Measurements from ENCODE around the gene C10orf90.

The C10orf90 gene

DNA sequence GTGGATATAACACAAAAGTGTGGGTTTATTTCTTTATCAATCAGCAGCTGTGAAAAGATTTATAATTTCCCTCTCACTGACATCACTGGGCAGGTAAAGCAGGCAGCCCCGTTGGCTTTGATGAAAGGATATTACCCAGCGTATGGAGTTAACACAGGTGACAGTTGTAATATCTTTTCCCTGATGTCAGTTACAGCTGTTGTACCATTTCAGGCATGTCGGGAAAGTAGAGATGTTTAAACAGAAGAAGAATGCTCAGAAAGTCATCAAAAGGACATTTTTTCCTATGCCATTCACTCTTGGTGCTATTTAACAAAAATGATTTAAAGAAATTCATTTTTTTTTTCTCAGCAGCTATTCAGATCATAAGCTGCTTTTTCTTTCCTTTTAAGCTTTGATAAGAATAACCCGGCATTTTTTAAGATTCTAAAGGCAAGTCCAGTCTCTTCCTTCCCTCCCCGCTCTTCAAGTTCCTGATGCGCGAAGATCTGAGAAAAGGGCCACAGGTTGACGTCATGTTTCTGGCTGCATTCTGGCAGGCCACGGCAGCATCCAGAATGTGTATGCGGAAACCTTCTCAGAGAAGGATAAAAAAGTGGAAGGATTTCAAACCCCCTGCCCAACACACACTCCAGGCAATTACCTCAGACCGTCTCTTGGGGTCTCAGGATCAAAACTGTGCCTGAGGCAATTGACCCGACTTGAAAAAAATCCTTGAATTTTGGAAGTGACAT is 249.8 kb downstream of the C10orf90 start:
- no peak for DNase-seq

DNA sequence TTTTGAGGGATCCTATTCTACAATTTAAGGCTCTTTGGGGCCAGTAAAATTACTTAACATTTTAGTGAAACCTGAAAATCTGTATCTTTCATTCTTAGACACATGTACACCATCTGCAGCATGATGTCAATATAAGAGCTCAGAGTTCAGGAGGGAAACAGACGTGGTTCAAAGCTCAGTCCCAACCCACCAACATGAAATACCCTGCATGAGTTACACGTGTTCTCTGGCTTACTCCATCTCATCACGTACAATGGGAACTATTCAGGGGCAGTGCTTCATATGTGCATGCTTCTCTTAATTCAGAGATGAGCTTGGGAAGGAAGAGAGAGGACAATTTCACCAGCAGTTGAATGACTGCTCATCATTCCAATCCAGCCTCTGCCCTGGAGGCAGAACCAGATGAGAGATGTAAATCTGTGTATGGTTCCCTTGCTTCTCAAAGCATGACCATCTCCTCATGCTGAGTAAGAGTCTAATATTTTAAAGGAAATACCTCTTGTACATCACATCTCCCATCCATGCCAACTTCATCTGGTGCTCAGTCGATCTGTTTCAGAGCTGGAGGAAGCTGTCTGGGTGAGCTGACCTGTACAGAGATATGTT is 253.2 kb downstream of the C10orf90 start:
- no peak for DNase-seq

DNA sequence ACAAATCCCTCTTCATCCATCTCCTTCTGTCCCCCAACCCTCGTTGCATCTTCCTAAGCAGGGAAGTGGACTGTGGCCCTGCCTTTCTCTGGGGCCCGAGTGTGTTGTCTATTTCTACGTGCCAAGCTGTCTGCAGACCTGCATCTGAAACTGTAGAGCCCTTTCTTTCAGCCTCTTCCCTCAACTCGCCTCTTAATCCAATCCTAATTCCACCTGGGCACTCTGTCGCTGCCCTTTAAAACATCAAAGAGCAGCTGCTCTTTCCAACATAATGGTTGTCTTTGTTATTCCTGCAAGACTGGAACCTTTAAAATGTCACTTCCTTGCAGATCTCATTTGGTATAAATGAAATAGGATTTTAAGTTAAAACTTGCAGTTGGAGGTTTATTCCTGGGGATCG is 260.7 kb downstream of the C10orf90 start:
- DNase-seq, result no peak

DNA sequence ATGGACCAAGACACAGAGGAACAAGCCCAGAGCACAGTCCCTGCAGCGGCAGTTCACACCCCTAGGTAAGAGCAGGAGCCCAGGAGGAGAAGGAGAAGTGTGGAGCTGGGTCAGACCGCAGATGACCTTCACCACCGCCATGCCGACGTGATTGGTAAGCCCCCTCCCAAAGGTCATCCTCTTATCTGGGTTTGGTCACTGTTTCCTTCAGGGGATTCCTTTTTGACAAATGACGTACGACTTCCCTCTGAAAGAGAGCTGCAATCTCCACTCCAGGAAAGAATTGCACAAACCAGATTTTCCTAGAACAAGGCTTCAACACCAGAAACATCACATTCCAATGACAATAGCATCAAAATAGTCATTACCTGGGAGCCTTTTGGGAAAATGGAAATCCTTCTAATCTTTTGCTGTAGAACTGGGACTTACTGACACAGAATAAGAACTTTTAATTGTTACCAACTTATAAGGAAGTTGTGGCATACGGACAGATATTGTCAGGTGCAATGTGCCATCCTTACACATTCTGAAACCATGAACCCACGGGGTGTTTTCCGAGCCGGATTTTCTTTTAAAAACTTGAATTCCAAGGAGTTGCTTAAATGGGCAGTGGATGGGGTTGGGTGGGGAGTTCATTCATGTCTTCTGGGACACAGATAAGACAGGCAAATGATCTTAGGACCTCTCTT is 261.4 kb downstream of the C10orf90 start:
- DNase-seq, result no peak

DNA sequence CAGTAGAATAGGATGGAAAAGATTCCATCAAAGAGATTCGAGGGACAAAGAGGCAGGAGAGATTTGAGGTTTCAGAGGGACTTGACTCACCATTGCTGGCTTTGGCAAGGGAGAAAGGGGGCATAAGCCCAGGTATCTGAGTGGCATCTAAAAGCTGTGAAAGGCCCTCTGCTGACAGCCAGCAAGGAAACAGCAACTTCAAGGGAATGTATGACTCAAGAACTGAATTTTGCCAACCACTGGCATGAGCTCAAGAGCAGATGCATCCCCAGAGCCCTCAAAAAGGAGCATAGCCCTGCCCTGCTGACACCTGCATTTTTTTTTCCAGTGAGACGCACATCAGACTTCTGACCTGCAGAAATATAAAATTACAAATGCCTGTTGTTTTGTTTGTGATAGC is 262.7 kb downstream of the C10orf90 start:
- no peak for DNase-seq

DNA sequence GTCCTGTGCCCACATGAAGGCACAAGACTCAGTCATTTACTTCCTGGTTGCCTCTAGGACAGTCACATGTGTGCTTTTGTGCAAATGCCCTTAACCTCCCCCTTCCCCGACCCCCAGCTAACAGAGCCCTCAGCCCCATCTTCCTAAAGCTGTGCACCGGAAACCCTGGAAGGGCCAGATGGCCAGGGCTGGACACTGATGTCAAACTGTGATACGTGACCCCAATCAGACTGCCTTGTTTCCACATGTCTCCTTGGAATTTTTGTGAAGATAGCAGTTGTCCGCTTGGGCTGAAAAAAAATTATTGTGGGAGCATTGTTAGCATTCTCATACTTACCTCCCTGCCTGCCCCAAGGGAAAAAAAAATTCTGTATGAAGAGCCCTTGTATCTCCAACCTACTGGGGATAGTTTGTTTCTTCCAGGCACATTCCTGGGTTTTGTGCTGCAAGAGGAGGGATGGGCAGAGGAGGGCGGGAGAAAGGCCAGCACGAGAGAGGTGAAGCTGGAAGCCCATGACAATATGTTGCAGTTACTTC is 265.2 kb downstream of the C10orf90 start:
- DNase-seq, result no peak

DNA sequence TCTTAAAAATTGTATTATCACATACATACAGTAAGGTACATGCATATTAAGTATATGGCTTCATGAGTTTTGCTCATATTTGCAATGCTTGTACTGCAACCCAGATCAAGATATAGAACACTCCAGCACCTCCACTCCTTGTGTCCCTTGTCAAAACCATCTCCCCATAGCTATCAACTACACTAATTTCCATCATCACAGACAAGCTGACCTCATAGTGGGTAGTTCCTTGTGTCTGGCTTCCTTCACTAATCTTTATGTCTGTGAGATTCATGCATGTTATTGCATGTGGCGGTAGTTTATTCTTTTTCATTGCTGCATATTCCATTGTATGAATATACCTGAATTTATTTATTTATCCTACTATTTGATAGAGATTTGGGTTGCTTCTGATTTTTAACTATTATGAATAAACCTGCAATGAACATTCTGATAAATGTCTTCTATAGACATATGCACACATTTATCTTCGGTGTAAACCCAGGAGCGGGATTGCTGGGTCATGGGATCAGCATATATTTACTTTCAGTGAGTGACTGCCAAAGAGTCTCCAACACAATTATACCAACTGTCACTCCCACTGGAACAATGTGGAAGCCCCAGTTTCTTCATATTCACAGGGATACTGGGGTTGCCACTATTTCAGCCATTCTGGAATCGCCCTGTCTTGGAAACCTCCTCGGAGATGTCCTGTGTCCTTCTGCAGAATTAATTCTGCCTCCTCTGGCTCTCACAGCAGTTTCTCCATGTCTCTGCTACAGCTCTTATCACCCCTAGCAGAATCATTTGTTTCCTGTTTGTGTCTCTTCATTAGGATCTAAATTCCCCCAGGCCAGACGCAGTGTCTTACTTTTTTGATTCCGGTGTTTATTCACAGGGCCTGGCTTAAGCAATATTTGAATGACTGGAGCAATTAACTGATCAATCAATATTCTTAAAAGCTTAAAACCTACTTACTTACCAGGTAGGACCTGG is 267.5 kb downstream of the C10orf90 start:
- DNase-seq, result no peak

DNA sequence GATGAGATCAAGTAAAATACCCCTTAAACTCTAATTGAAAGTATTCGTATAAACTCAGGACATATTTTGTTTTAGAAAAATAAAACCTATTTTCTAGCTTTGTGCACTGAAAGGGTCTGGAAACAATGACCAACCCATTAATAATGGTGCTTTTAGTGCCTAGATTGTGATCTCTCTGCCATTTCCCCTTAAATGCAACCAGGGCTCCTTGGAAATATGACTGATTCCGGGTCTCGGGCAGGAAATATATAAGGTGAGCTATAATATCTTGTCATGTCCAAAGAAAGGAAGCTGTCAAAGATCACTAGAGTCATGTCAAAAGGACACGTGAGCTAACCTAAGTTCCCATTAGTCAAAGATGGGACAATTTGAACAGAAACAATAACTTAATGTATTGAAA is 269.9 kb downstream of the C10orf90 start:
- DNase-seq, result no peak

DNA sequence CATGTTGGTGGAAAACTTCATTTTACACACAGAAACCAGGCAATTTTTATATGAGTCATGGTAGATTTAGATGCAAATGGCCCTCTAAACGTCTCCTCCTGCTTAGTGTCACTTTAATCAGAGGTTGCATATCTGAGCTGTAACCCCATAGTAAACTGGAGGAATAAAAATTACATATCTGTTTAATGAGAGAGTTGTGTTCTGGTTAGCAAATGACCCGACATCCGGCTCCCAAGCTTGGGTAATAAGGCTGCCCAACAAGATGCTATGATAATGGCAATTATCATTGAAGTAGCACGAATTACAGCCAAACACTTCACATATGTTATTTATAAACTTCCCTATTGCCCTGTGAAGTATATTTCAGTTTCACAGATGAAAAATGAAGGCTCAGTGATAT is 271.6 kb downstream of the C10orf90 start:
- no peak for DNase-seq

DNA sequence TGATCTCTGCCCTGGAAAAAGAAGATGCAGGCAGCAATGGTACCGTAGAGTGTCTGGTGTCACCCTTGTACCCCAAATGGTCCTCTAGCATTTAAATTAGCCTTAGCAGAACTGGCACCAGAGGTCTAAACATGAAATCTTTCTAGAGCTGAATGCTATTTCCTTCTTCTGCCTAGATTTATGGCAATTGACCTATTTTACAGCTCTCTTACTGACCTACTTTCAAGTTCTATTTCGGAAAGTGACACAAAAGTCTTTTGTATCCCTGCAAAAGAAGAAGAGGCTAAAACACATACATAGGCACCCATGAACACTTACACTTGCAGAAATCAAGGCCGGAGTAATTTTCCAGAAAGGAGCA is 272.1 kb downstream of the C10orf90 start:
- DNase-seq, result no peak

DNA sequence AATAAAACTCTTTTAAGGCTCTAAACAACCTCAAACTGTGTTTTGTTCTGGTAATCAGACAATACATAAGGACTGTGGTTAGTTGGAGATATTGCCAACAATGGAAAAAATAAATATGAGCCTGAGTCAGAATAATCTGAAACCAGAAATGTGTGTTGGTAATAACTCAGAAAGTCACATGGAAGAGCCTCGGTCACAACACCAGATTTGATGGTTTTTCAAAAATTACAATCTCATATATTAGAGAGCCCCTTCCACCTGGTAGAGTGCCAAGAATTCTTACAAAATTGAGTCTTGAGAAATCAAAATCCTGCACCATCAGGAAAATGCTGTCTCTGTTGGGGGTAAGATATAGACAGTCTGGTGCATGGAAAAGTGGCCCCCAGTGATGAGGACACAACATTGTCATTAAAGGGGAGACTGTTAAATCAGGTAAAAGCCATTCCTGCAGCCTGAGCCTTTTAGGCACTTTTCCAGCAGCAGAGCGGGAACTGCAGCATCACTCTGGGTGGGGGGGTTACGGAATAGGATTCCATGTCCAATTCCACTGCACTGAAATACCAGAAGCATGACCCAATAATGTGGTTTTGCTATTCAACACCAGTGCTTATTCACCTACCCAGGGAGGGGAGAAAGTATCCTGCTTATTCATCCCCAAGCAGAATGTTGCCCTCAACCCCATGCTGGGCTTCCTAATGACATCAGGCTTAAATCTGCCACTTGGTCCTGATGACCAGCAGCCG is 272.7 kb downstream of the C10orf90 start:
- no peak for DNase-seq

DNA sequence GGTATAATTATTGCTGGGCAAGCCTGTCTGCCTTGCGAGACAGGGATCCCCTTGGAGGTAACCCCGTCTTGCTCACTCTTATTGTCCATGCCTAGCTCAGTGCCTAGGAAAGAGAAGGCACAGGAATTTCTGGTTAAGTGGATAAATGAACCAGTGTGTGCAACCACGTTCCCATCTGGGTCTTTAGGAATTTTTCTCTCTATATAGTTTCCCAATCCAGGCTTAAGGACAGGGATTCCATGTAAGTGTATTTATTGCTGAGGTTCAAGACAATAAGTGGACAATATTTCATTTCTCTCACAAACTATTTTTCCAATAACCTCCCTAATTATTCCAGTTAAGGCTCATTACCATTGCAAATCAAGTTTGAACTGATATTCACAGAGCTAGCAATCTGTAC is 273.3 kb downstream of the C10orf90 start:
- DNase-seq, result no peak

DNA sequence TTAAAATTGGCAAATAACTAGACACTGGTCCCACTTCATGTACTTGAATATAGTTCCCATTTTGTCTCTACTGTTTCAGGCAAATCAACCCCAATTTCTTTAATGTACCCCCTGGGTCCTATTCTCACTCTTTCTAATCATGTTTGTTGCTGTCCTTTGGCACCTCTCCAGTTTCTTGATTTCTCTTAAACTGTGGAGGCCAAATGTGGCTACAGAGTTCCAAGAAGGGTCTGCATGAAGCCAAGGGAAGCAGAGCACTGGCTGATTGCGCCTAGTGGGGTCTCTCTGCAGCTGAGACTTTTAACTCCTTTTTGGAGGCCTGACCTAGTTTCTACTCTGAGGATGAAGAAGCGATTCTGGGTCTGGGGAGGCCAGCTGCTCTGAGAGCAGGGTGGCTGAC is 275.5 kb downstream of the C10orf90 start:
- no peak for DNase-seq

DNA sequence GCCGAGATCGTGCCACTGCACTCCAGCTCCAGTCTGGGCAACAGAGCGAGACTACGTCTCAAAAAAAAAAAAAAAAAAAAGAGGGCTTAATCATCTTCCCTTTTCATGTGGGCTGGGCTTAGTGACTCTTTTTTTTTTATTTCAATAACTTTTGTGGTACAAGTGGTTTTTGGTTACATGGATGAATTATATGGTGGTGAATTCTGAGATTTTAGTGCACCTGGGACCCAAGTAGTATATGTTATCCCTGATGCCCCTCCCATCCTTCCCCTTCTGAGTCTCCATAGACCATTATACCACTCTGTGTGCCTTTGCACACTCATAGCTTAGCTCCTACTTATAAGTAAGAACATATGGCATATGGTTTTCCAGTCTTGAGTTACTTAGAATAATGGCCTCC is 277.4 kb downstream of the C10orf90 start:
- no peak for DNase-seq

DNA sequence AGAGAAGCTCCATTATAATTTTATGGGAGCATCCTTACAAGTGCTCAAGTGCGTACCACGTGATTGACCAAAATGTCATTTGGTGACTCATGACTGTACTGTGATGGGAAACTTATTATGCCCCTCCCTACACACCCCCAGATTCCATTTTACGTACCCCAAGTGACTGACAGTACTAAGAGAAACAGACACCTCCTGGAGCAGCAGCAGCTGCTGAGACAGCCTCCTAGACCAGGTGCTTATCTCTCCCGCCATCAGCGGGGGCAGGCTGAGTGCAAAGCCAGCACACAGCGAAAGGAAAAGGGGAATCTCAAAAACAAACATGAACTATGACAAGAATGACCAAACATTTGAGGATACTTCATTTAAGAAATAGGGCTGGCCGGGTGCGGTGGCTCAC is 278.0 kb downstream of the C10orf90 start:
- DNase-seq, result no peak

DNA sequence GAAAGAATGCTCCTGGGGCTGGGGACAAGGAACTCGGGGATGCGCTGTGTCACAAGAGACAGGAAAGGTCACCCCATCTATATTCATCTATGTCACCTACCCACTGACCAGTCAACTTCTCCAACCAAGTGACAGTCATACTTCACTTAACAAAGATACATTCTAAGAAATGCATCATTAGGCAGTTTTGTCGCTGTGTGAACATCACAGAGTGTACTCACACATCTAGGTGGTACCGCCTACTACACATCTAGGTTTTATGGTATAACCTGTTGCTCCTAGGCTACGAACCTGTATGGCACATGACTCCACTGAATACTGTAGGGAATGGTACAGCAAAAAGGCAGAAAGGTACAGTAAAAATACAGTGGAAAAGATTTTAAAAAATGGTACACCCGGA is 278.4 kb downstream of the C10orf90 start:
- no peak for DNase-seq

DNA sequence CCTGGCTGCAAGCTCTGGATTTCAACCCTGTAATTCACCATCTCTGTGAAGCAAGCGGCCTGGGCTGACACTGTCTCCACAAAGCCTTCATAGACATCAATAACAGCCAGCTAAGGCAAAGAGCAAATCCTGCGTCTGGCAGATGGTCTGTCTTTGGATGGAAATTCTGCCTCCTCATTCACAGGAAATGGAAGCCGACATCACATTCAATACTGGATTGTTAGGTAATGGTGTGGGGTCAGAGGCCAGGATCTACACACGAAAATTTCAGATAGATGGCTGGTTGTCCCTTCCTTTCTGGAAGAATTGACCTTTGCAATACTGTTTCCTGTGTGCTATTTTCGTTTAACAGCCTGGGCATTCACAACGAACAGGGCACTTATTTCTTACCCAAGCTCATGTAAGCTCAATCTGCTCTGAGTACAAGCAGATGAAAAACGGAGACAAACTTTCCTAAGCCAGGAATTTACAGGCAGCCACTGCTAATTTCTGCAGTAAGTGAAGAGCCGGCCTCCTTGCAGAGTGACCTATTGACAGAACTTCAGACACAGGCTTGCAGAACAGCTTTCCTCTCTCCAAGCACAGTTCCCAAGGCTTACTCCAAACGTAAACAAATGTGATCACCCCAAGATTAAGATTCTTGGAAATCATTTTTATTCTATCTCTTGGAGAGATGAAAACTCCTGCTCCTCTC is 279.2 kb downstream of the C10orf90 start:
- DNase-seq, result no peak

DNA sequence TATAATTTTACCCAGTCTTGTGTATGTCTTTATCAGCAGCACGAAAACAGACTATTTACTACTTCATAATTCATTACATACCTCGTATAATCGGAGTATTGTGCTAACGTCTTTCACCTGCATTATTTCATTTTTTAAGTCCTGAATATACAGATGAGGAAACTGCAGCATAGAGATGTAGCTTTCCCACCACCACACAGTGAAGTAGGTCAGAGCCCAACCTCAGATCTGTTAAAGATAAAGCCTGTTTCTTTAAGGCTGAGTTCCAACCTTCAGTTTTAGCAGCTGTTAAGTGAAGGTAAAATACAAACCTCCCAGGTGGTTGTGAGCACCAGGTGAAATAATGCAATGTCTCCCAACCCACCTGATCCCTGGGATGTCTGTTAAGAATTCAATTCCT is 280.2 kb downstream of the C10orf90 start:
- no peak for DNase-seq

DNA sequence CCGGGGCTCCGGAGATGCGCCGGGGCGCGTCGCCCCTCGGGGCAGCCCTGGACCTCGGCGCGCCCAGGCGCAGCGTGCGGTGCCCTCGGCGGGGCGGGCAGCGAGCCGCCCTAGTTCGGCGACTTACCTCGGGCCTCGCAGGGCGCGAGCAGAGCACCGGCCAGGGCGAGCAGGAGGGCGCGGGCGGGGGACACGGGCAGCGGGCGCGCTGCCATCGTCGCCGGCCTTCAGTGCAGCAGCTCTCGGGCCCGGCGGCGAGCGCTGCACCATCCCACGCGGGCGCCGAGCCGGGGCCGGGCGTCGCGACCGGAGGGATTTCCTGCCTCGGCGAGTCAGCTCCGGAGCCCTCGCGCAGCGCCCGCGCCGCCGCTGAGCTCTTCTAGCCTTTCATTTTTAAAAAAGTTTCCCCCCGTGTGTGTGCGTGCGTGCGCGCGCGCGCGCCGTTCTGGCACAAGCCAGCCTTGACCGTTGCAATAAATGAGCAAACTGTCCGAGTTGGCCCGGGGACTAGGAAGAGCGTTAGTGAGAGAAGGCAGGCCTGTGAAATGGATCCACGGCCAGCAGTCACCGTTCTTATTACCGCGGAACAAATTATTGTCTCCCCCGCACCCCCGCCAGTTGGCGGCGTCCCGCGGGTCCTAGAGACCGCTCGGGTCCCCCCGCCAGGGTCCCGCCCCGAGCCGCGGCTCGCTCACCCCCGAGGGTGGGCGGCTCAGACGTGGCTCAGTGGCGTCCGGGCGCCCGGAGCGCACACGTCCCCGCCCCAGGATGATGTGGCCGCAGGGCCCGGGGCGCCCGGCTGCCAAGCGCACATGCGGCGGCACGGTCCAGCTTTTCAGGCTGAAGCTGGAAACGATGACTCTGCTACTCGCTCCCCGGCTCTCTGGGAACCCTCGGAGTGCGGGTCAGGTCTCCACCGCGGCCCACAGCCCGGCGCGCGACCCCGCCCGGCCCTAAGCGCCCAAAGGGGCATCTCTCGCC is 282.3 kb downstream of the C10orf90 start, which contains the start of gene ADAM12:
TSS of gene ADAM12 (minus strand) at position 547 of the 981 bp plus-strand sequence. CDS start at position 215, 332 bp downstream.
- no peak for DNase-seq
